Fibroblast of pulmonary artery (primary cell): ENCODE measurements around the gene NSL1.
A peak's percentile ranks its signal among the peaks of the same experiment; 100 is the strongest.

Experiments
- DNase-seq: peaks from one replicate; pipeline ENCODE4 v3.0.0-alpha.2; 2010; ENCODE audit warnings: low read depth
- H3K4me3 ChIP-seq: replicated peaks from 2 replicates; pipeline ENCODE4 v1.5.1; 2011; ENCODE audit warnings: low read depth, mild to moderate bottlenecking, control low read depth, low read length, moderate library complexity
- TF ChIP-seq, protein P1 (sequence below): IDR thresholded peaks from 2 replicates; pipeline ENCODE4 v1.5.1; 2011; ENCODE audit warnings: mild to moderate bottlenecking, control low read depth, low read length, inconsistent platforms; ENCODE audit errors: missing control alignments

NSL1 gene

DNA sequence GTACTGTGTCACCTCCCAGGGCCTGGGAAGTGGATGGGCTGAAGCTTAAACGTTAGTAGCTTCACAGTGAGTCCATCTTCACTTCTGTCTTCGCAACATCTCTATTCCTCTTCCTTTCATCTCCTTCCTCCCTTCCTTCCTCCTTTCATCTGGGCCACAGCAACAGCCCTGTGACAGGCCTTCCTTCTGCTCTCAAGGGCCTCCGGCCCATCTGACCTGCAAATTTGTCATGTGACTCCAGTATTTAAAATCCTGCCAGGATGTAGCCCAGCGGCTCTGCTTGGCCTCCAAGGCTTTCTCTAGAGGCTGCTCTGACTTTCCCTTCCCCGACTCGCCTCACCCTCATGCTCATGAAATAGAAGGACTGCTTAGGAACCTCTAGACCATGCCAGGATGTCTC, 81.0 kb downstream of the NSL1 start:
- TF ChIP-seq, protein P1, sequence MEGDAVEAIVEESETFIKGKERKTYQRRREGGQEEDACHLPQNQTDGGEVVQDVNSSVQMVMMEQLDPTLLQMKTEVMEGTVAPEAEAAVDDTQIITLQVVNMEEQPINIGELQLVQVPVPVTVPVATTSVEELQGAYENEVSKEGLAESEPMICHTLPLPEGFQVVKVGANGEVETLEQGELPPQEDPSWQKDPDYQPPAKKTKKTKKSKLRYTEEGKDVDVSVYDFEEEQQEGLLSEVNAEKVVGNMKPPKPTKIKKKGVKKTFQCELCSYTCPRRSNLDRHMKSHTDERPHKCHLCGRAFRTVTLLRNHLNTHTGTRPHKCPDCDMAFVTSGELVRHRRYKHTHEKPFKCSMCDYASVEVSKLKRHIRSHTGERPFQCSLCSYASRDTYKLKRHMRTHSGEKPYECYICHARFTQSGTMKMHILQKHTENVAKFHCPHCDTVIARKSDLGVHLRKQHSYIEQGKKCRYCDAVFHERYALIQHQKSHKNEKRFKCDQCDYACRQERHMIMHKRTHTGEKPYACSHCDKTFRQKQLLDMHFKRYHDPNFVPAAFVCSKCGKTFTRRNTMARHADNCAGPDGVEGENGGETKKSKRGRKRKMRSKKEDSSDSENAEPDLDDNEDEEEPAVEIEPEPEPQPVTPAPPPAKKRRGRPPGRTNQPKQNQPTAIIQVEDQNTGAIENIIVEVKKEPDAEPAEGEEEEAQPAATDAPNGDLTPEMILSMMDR = no peak
- no peak for DNase-seq
- H3K4me3 ChIP-seq = no peak overlapping the region

GRCh38 chr1:212703991-212704564, 87.5 kb downstream of the NSL1 start:
- DNase-seq = no peak
- TF ChIP-seq, protein P1 = no peak
- no peak overlapping the region for H3K4me3 ChIP-seq

DNA sequence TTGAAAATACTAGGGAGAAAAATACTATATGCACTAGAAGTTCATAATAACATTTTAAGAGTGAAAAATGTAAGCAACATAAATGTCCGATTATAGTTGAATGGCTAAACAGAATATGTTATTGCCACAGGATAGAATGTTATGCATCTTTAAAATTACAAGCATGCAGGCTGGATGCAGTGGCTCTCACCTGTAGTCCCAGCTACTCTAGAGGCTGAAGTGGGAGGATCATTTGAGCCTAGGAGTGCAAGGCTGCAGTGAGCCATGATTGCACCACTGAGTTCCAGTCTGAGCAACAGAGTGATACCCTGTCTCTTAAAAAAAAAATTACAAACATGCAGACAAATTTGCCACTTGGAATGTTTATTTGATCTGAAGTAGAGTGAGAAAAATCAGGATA, 88.9 kb downstream of the NSL1 start:
- DNase-seq = no peak
- H3K4me3 ChIP-seq = no peak overlapping the region
- TF ChIP-seq, protein P1 = no peak

GRCh38 chr1:212701910-212702309, 89.7 kb downstream of the NSL1 start:
- H3K4me3 ChIP-seq = no peak overlapping the region
- TF ChIP-seq, protein P1 = peak; percentile 1
- no peak for DNase-seq

- peak overlapping the region; percentile 56 for H3K4me3 ChIP-seq
- TF ChIP-seq, protein P1 = peak; percentile 28
- peak; percentile 56 for DNase-seq
Measured at GRCh38 chr1:212700892-212701819, 90.4 kb downstream of the NSL1 start.

DNA sequence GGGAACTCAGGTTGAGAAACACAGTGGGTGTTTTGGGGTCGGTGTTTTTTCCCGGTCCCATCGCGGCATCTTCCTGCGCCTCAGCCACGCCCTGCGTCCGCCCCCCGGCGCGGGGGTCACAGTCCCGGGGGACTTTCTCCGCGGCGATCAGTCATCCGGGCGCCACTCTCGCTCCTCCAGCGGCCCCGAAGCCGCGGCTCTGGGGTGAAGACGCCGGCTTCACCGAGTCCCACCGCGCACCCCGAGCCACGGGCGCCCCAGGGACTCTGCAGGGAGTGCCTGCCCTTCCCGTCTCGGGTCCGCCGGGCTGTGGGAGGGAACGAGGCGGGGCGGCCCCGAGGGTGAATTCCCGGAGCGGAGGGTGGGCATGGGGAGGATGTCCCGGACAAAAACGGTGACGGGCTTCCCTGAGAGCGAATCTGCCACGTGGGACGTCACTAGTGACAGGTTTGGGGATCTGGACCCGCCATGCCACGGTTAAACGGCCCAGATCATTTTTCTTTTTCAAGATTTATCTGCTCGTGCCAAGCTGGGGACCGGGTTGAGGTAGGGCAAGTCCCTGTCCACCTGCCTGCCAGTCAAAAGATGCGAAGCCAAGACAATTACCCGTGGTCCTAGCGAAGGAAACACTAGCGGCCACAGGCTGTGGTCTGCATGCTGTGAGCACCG, 91.2 kb downstream of the NSL1 start:
- no peak for DNase-seq
- H3K4me3 ChIP-seq = peak overlapping the region; percentile 56
- TF ChIP-seq, protein P1 = no peak
